Esophagus squamous epithelium (tissue), 4 donors: Measurements from ENCODE around the gene KIAA1217.

Experiments
- CTCF ChIP-seq, 6 experiments: fragments of 450-650 bp in 4 of 6; fragments of 200-600 bp in 2 of 6; sonication (generic) in 2 of 6; IDR thresholded peaks; one replicate each; pipeline ENCODE4 v1.5.1; 2016 to 2019; ENCODE audit warnings: antibody characterized with exemption in 6 of 6, mild to moderate bottlenecking in 4 of 6, moderate library complexity in 4 of 6
- POLR2A ChIP-seq, 4 donors: fragments of 450-650 bp; IDR thresholded peaks; one replicate each; pipeline ENCODE4 v1.6.1; 2017; ENCODE audit warnings: antibody characterized with exemption in 4 of 4, mild to moderate bottlenecking in 4 of 4, moderate library complexity in 3 of 4

- TF ChIP-seq CTCF (IDR thresholded peaks at IDR 0.05) (no peak), POLR2A (IDR thresholded peaks at IDR 0.05) (no peak)
These were observed 46.5 kb upstream of the KIAA1217 start for GRCh38 chr10:24162206-24162985.
